Endodermal cell (in vitro differentiated cells): ENCODE data around the gene TRNT1. TPM values are rescaled to one million over a fixed set of nuclear protein-coding genes. Genes with fewer than 3 reads are reported as not detected.
A peak's percentile ranks its signal among the peaks of the same experiment; 100 is the strongest.

ENCODE experiments used
- DNase-seq: peaks from one replicate; pipeline ENCODE4 v3.0.0-alpha.2; 2017
- H3K27ac ChIP-seq: 2 replicates; pipeline ENCODE4 v1.5.1; 2013; ENCODE audit warnings: mild to moderate bottlenecking, low read depth, low read length, moderate library complexity
- H3K27me3 ChIP-seq: 2 replicates; pipeline ENCODE4 v1.6.1; 2013; ENCODE audit warnings: mild to moderate bottlenecking, low read length, moderate library complexity; ENCODE audit not compliant: insufficient read depth, control insufficient read depth, poor library complexity, severe bottlenecking
- H3K36me3 ChIP-seq: 2 replicates; pipeline ENCODE4 v1.7.0; 2013; ENCODE audit warnings: mild to moderate bottlenecking, low read length, moderate library complexity; ENCODE audit not compliant: control insufficient read depth, insufficient read depth
- H3K4me1 ChIP-seq: one replicate; pipeline ENCODE4 v1.7.0; 2013; ENCODE audit warnings: low read length; ENCODE audit not compliant: control insufficient read depth, insufficient read depth
- H3K4me3 ChIP-seq: 2 replicates; pipeline ENCODE4 v1.5.1; 2013; ENCODE audit warnings: mild to moderate bottlenecking, low read length, moderate library complexity
- H3K9ac ChIP-seq: 2 replicates; pipeline ENCODE4 v1.6.1; 2013; ENCODE audit warnings: mild to moderate bottlenecking, low read length, moderate library complexity; ENCODE audit not compliant: poor library complexity, severe bottlenecking; ENCODE audit errors: extremely low read depth
- H3K9me3 ChIP-seq: 2 replicates; pipeline ENCODE4 v1.6.1; 2013; ENCODE audit warnings: mild to moderate bottlenecking, low read length, moderate library complexity; ENCODE audit not compliant: control insufficient read depth
- H3K27ac Mint-ChIP-seq: 2 replicates; pipeline ENCODE4 v1.8.0; 2020; ENCODE audit warnings: mixed read lengths
- H3K27me3 Mint-ChIP-seq: 2 replicates; pipeline ENCODE4 v1.8.0; 2021; ENCODE audit warnings: mild to moderate bottlenecking, mixed read lengths; ENCODE audit not compliant: insufficient read depth
- H3K36me3 Mint-ChIP-seq: 2 replicates; pipeline ENCODE4 v1.8.0; 2020; ENCODE audit warnings: low read depth, mixed read lengths
- H3K4me1 Mint-ChIP-seq: 2 replicates; pipeline ENCODE4 v1.8.0; 2020; ENCODE audit warnings: mixed read lengths
- H3K4me3 Mint-ChIP-seq: 2 replicates; pipeline ENCODE4 v1.8.0; 2020; ENCODE audit warnings: mild to moderate bottlenecking, moderate library complexity, mixed read lengths
- H3K9me3 Mint-ChIP-seq: 2 replicates; pipeline ENCODE4 v1.8.0; 2020; ENCODE audit warnings: mild to moderate bottlenecking, mixed read lengths
- CTCF ChIP-seq: fragments of 200-600 bp; sonication (generic); conservative IDR thresholded peaks from 2 replicates; pipeline ENCODE4 v1.5.0; 2021; ENCODE audit warnings: antibody characterized with exemption, mild to moderate bottlenecking
- whole genome bisulfite sequencing, 2 experiments: methylation state at CpG; one replicate each; pipeline versions ENCODE4 v1.1.5 to v1.1.7; 2013; ENCODE audit warnings: missing lambda C conversion rate in 2 of 2, mixed read lengths in 1 of 2; ENCODE audit not compliant: insufficient coverage in 1 of 2, insufficient read length in 1 of 2; 5-methylcytosine and 5-hydroxymethylcytosine counted together
- long read RNA-seq, 4 experiments: library from polyadenylated mRNA in 2 of 4; library from RNA in 1 of 4; library from capped mRNA in 1 of 4; stranded (forward) in 3 of 4; unstranded in 1 of 4; transcript quantifications; one replicate each; pipeline ENCODE4 v2.0.0, GENCODE V29; 2020 to 2021; ENCODE audit warnings: inconsistent platforms in 1 of 4
- polyA plus RNA-seq, 2 experiments: library from polyadenylated mRNA; stranded (reverse); fragments of 50-300 nt; gene quantifications; one replicate each; pipeline ENCODE4 v1.2.3, GENCODE V29; 2013
- total RNA-seq, 2 donors: library from RNA; stranded (reverse); fragmentation: NEBNext Ultra II Directional in 1 of 2; extraction: Animal tissue kit (Norgen Biotek cat#: 25700) in 1 of 2; gene quantifications; 2 replicates in 1 of 2; 3 replicates in 1 of 2; pipeline ENCODE4 v1.2.1, GENCODE V29; 2021

TRNT1 gene
- total RNA-seq = 10 to 100 TPM; 31.8 to 33.5 TPM
- polyA plus RNA-seq (2013, experiment 1 of 2) = 22.4 TPM
- polyA plus RNA-seq (2013, experiment 2 of 2) = 22.1 TPM
- long read RNA-seq, experiment 1, partial matches to known transcripts = 4 of 12 reads
- long read RNA-seq, experiment 1, other reads (novel, unspliced or antisense) = 5 of 12 reads
- long read RNA-seq, experiment 2, transcript TRNT1-201 (8 exons, 2,276 nt) = major isoform, 42 of 78 reads
- long read RNA-seq, experiment 2, partial matches to known transcripts = 6 of 78 reads
- long read RNA-seq, experiment 2, other reads (novel, unspliced or antisense) = 23 of 78 reads
- long read RNA-seq, experiment 3, transcript TRNT1-203 (3 exons, 976 nt) = minor isoform, 9 of 156 reads
- long read RNA-seq, experiment 3, transcript TRNT1-208 (10 exons, 1,871 nt) = minor isoform, 6 of 156 reads
- long read RNA-seq, experiment 3, transcript TRNT1-201 (8 exons, 2,276 nt) = major isoform, 98 of 156 reads
- long read RNA-seq, experiment 3, partial matches to known transcripts = 13 of 156 reads
- long read RNA-seq, experiment 3, other reads (novel, unspliced or antisense) = 26 of 156 reads
- long read RNA-seq, experiment 4, transcript TRNT1-201 (8 exons, 2,276 nt) = major isoform, 18 of 43 reads
- long read RNA-seq, experiment 4, partial matches to known transcripts = 11 of 43 reads
- long read RNA-seq, experiment 4, other reads (novel, unspliced or antisense) = 12 of 43 reads

- Mint-ChIP-seq H3K4me1 (peaks cover 9% of the 10 kb centered on the region), H3K27me3 (no peaks in the 10 kb centered on the region), H3K36me3 (peaks cover 27% of the 10 kb centered on the region), H3K9me3 (peaks cover 4% of the 10 kb centered on the region), H3K4me3 (peak within 1 kb of the TSS; percentile 89), H3K27ac (peak within 1 kb of the TSS; percentile 93)
- TF ChIP-seq CTCF = no peak
- no peaks in the 10 kb centered on the region for H3K27me3 ChIP-seq
- peak within 1 kb of the TSS; percentile 85 for H3K27ac ChIP-seq
- peaks cover 5% of the 10 kb centered on the region for H3K4me1 ChIP-seq
- peaks cover 8% of the 10 kb centered on the region for H3K9me3 ChIP-seq
- peak within 1 kb of the TSS; percentile 95 for H3K9ac ChIP-seq
- 2% methylated on average over 47 to 100 of the region's 100 CpGs for WGBS, 2 experiments
- H3K36me3 ChIP-seq = peaks cover 29% of the 10 kb centered on the region
- H3K4me3 ChIP-seq = peak within 1 kb of the TSS; percentile 92
- peak; percentile 97 for DNase-seq
Observed at GRCh38 chr3:3126477-3127431, at the start of gene TRNT1. Gene TRNT1 (plus strand): TSS chr3:3126940. CDS start chr3:3129041, 2,101 bp downstream.

- Mint-ChIP-seq H3K9me3 (no peaks in the 10 kb centered on the region), H3K27ac (no peak overlapping the region), H3K27me3 (no peaks in the 10 kb centered on the region), H3K4me3 (no peak overlapping the region), H3K4me1 (peaks cover 17% of the 10 kb centered on the region), H3K36me3 (no peaks in the 10 kb centered on the region)
- peak; percentile 56 for DNase-seq
- Histone ChIP-seq H3K27ac (no peak overlapping the region), H3K4me3 (no peak overlapping the region), H3K36me3 (no peaks in the 10 kb centered on the region), H3K4me1 (peaks cover 2% of the 10 kb centered on the region), H3K9me3 (no peaks in the 10 kb centered on the region), H3K9ac (no peak overlapping the region), H3K27me3 (no peaks in the 10 kb centered on the region)
- no peak for TF ChIP-seq CTCF
- WGBS, 2 experiments = 30 to 42% methylated on average over 2 to 5 of the region's 5 CpGs
Observed at GRCh38 chr3:3080309-3080708, 46.4 kb upstream of the TRNT1 start.
